ENCODE results near the gene CHCHD3. TPM values are rescaled to one million over a fixed set of nuclear protein-coding genes. Genes with fewer than 3 reads are reported as not detected.

Gene CHCHD3
- total RNA-seq, 2 donors from 2014 or later = 29.8 to 33.0 TPM

DNA sequence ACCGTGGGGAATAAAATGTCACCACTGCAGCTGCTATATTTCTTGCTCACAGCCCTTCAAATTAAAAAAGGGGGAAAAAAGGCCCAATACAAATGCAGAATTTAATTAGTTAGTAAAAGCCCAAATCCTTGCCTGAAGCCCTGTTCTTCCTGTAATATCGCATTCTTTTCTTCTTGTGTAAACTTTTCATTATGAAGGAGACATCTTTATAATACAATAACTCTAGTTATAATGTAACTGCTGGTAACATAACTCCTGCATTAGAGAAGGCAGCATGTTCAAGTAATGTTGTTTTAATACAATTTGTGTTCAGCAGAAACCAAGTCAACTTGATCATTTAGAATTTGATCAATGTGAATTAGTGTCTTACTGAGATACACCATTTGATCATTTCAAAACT lies 250.9 kb downstream of the CHCHD3 start:
- no peaks in the 10 kb centered on the region for H3K27me3 Mint-ChIP-seq
- no peak overlapping the region for H3K27ac Mint-ChIP-seq
- H3K36me3 Mint-ChIP-seq (ENCODE audit: low read depth) = no peaks in the 10 kb centered on the region
- ATAC-seq (no peak), DNase-seq (no peak)
- H3K4me3 Mint-ChIP-seq = no peak overlapping the region
- H3K9me3 ChIP-seq (ENCODE audit: control insufficient read depth, low read length, poor library complexity, severe bottlenecking) = no peaks in the 10 kb centered on the region
- peaks cover 8% of the 10 kb centered on the region for H3K4me1 Mint-ChIP-seq

- no peak for DNase-seq
- no peak overlapping the region for H3K27ac Mint-ChIP-seq
- no peak for ATAC-seq
- H3K27me3 Mint-ChIP-seq = no peaks in the 10 kb centered on the region
- no peaks in the 10 kb centered on the region for H3K9me3 ChIP-seq (ENCODE audit: control insufficient read depth, low read length, poor library complexity, severe bottlenecking)
- H3K4me1 Mint-ChIP-seq = peaks cover 8% of the 10 kb centered on the region
- no peak overlapping the region for H3K4me3 Mint-ChIP-seq
- H3K36me3 Mint-ChIP-seq (ENCODE audit: low read depth) = peaks cover 3% of the 10 kb centered on the region
Observed at GRCh38 chr7:132828502-132828901, 253.4 kb downstream of the CHCHD3 start.

GRCh38 chr7:132825932-132826835 lies 255.7 kb downstream of the CHCHD3 start:
- peaks cover 8% of the 10 kb centered on the region for H3K4me1 Mint-ChIP-seq
- H3K36me3 Mint-ChIP-seq (ENCODE audit: low read depth) = peaks cover 3% of the 10 kb centered on the region
- H3K9me3 ChIP-seq (ENCODE audit: control insufficient read depth, low read length, poor library complexity, severe bottlenecking) = no peaks in the 10 kb centered on the region
- no peak overlapping the region for H3K4me3 Mint-ChIP-seq
- DNase-seq (no peak), ATAC-seq (no peak)
- no peak overlapping the region for H3K27ac Mint-ChIP-seq
- no peaks in the 10 kb centered on the region for H3K27me3 Mint-ChIP-seq

- Mint-ChIP-seq H3K4me1 (peaks cover 8% of the 10 kb centered on the region), H3K27ac (no peak overlapping the region), H3K27me3 (no peaks in the 10 kb centered on the region), H3K4me3 (no peak overlapping the region), H3K36me3 (ENCODE audit: low read depth) (peaks cover 3% of the 10 kb centered on the region)
- ATAC-seq (no peak), DNase-seq (no peak)
- no peaks in the 10 kb centered on the region for H3K9me3 ChIP-seq (ENCODE audit: control insufficient read depth, low read length, poor library complexity, severe bottlenecking)
Observed at GRCh38 chr7:132825222-132825621, 256.7 kb downstream of the CHCHD3 start.

DNA sequence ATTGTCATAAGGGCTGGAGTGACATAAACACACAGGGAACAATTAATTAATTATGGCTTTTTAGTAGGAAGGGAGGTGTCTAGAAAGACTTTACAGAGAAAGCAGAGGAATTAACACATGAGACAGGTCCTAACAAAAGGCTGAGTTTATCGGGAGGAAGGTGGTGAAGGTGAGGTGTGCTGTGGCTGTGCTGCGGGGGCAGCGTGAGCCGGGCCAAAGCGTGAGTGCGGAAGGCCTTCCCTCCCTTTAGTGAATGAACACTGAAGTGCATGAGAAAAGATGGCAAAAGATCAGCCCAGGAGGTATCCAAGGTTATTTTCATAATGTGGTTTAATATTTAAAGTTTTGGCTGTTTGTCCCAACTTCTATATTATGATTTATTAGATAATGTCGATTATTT lies 262.2 kb downstream of the CHCHD3 start:
- no peak for DNase-seq
- Mint-ChIP-seq H3K4me3 (no peak overlapping the region), H3K36me3 (ENCODE audit: low read depth) (peaks cover 1% of the 10 kb centered on the region), H3K27ac (no peak overlapping the region), H3K4me1 (no peaks in the 10 kb centered on the region), H3K27me3 (no peaks in the 10 kb centered on the region)
- ATAC-seq = no peak
- no peaks in the 10 kb centered on the region for H3K9me3 ChIP-seq (ENCODE audit: control insufficient read depth, low read length, poor library complexity, severe bottlenecking)

DNA sequence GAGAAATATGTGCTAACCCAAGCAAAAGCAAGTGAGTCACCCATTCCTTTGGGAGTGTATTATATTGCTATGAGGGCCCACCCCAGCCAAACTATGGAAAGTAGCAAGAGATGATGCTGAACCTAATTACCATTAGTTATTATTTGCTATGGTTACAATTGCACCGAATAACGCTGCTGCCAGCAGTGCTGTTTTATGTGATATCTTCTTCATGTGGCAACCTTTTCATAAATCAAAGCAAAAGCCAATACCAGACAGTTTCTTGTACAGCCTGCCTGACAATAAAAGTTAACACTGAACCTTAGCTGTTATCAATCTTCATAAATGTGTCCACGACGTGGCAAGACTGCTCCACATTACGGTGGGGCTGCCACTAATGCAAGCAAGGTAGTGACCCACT lies 263.9 kb downstream of the CHCHD3 start:
- no peak overlapping the region for H3K27ac Mint-ChIP-seq
- H3K4me1 Mint-ChIP-seq = no peaks in the 10 kb centered on the region
- H3K4me3 Mint-ChIP-seq = no peak overlapping the region

GRCh38 chr7:132815696-132816311 lies 266.1 kb downstream of the CHCHD3 start:
- Mint-ChIP-seq H3K27me3 (no peaks in the 10 kb centered on the region), H3K27ac (no peak overlapping the region), H3K36me3 (ENCODE audit: low read depth) (no peaks in the 10 kb centered on the region), H3K4me3 (no peak overlapping the region), H3K4me1 (peaks cover 3% of the 10 kb centered on the region)
- ATAC-seq = no peak
- H3K9me3 ChIP-seq (ENCODE audit: control insufficient read depth, low read length, poor library complexity, severe bottlenecking) = no peaks in the 10 kb centered on the region
- DNase-seq = no peak

More for the DNA sequence above, 263.9 kb downstream of the CHCHD3 start:
- Mint-ChIP-seq H3K36me3 (ENCODE audit: low read depth) (no peaks in the 10 kb centered on the region), H3K27me3 (no peaks in the 10 kb centered on the region)
- ATAC-seq (no peak), DNase-seq (no peak)
- no peaks in the 10 kb centered on the region for H3K9me3 ChIP-seq (ENCODE audit: control insufficient read depth, low read length, poor library complexity, severe bottlenecking)

DNA sequence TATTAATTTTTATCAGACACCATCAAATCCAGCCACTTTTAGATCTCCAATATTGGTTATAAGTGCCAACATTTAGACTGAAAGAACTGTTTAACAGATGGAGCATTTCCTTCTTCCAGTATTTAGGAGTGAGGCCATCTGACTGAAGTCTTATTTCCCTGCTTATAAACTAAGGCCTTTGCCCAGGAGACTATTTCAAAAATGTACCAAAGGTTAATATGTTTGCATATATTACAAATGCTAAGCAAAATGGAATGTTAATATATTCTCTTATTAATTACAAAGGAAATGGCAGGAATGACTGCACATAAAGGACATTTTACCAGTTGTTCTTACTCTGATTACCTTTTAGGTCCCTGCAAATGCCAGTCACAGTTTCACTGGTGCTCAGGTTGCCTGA lies 266.8 kb downstream of the CHCHD3 start:
- H3K27me3 Mint-ChIP-seq = no peaks in the 10 kb centered on the region
- no peak overlapping the region for H3K4me3 Mint-ChIP-seq
- no peak overlapping the region for H3K27ac Mint-ChIP-seq
- H3K9me3 ChIP-seq (ENCODE audit: control insufficient read depth, low read length, poor library complexity, severe bottlenecking) = no peaks in the 10 kb centered on the region
- H3K4me1 Mint-ChIP-seq = peaks cover 3% of the 10 kb centered on the region
- no peak for DNase-seq
- H3K36me3 Mint-ChIP-seq (ENCODE audit: low read depth) = no peaks in the 10 kb centered on the region
- ATAC-seq = no peak

DNA sequence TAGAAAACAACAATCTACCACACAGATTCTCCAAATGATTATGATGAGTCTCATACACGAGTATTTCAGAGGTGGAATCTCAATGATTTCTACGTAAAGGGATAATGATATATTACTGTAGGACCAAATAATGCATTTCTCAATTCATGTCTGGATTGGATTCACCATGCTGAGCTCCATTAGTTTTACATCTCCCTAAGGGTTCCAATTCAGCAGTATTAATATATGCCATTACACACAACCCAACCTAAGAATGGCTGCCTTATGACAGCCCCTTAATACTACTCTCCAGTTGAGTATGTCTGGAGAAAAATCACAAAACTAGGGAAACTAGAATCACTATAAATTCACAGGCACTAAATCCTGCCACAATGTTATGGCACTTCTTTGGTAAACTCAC lies 271.3 kb downstream of the CHCHD3 start:
- Mint-ChIP-seq H3K4me3 (no peak overlapping the region), H3K36me3 (ENCODE audit: low read depth) (no peaks in the 10 kb centered on the region), H3K27ac (no peak overlapping the region), H3K27me3 (no peaks in the 10 kb centered on the region), H3K4me1 (peaks cover 6% of the 10 kb centered on the region)
- DNase-seq (no peak), ATAC-seq (no peak)
- H3K9me3 ChIP-seq (ENCODE audit: control insufficient read depth, low read length, poor library complexity, severe bottlenecking) = no peaks in the 10 kb centered on the region

GRCh38 chr7:132806834-132807233 lies 275.1 kb downstream of the CHCHD3 start:
- Mint-ChIP-seq H3K4me3 (no peak overlapping the region), H3K27ac (no peak overlapping the region), H3K4me1 (peaks cover 6% of the 10 kb centered on the region), H3K27me3 (no peaks in the 10 kb centered on the region), H3K36me3 (ENCODE audit: low read depth) (no peaks in the 10 kb centered on the region)
- no peak for DNase-seq
- no peaks in the 10 kb centered on the region for H3K9me3 ChIP-seq (ENCODE audit: control insufficient read depth, low read length, poor library complexity, severe bottlenecking)
- ATAC-seq = no peak

- Mint-ChIP-seq H3K36me3 (ENCODE audit: low read depth) (no peaks in the 10 kb centered on the region), H3K27me3 (no peaks in the 10 kb centered on the region), H3K4me3 (no peak overlapping the region), H3K27ac (no peak overlapping the region), H3K4me1 (peaks cover 2% of the 10 kb centered on the region)
- no peak for ATAC-seq
- no peaks in the 10 kb centered on the region for H3K9me3 ChIP-seq (ENCODE audit: control insufficient read depth, low read length, poor library complexity, severe bottlenecking)
- DNase-seq = no peak
Observed at GRCh38 chr7:132805766-132806165, 276.1 kb downstream of the CHCHD3 start.

DNA sequence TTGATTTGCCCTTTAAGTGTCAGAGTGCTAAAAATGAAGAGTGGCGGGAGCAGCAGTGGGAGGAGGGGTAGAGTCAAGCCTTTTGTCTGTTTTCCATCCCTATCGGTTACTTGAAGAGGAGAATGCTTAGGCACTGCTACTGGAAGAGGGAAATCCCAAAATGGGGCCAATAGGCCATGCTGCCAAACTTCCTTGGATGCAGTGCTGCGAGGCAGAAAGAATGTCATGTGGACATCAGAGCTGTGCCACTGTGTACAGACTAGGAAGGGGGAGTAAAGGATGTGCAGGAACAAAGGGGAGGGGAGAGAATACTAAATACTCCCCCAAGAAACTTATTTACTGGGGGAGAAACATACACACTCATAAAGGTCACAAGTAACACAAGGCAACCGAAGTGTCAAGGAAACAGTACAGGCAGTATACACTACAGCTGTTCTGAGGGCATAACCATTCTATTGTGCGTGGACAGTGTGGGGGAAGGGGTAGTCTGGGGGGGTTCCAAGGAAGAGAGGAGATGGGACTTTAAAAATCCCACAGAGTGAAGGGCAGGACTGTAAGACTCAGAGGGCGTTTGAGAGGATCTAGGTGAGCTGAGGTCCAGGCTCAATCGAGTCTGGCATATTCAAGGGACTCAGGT lies 276.9 kb downstream of the CHCHD3 start:
- no peaks in the 10 kb centered on the region for H3K36me3 Mint-ChIP-seq (ENCODE audit: low read depth)

GRCh38 chr7:132800522-132800921 lies 281.4 kb downstream of the CHCHD3 start:
- Mint-ChIP-seq H3K36me3 (ENCODE audit: low read depth) (no peaks in the 10 kb centered on the region), H3K4me3 (no peak overlapping the region), H3K27ac (no peak overlapping the region), H3K4me1 (peaks cover 4% of the 10 kb centered on the region), H3K27me3 (no peaks in the 10 kb centered on the region)
- DNase-seq (no peak), ATAC-seq (no peak)
- H3K9me3 ChIP-seq (ENCODE audit: control insufficient read depth, low read length, poor library complexity, severe bottlenecking) = no peaks in the 10 kb centered on the region

More for the DNA sequence above, 276.9 kb downstream of the CHCHD3 start:
- no peaks in the 10 kb centered on the region for H3K9me3 ChIP-seq (ENCODE audit: control insufficient read depth, low read length, poor library complexity, severe bottlenecking)
- H3K4me1 Mint-ChIP-seq = peaks cover 7% of the 10 kb centered on the region
- H3K27me3 Mint-ChIP-seq = no peaks in the 10 kb centered on the region
- no peak for DNase-seq
- no peak overlapping the region for H3K27ac Mint-ChIP-seq
- ATAC-seq = no peak
- no peak overlapping the region for H3K4me3 Mint-ChIP-seq
